Hematopoietic multipotent progenitor cell treated with erythropoietin and hydrocortisone succinate and interleukin-3 and kit ligand, for 4 days (in vitro differentiated cells): Measurements from ENCODE around the gene LRRC34.
A peak's percentile ranks its signal among the peaks of the same experiment; 100 is the strongest.

ENCODE experiments used
- DNase-seq: peaks from one replicate; pipeline ENCODE4 v3.0.0-alpha.2; 2015

LRRC34 gene

GRCh38 chr3:169812332-169813235 lies at the start of gene LRRC34, which contains the start of gene LRRIQ4:
TSS of gene LRRC34 (minus strand) at chr3:169812904. CDS start at chr3:169812548, 356 bp downstream.
TSS of gene LRRIQ4 (plus strand) at chr3:169812870. CDS start at chr3:169821922, 9,052 bp downstream.
- DNase-seq: peak; percentile 94

GRCh38 chr3:169861871-169862270 lies 49.2 kb upstream of the LRRC34 start:
- DNase-seq: no peak

DNA sequence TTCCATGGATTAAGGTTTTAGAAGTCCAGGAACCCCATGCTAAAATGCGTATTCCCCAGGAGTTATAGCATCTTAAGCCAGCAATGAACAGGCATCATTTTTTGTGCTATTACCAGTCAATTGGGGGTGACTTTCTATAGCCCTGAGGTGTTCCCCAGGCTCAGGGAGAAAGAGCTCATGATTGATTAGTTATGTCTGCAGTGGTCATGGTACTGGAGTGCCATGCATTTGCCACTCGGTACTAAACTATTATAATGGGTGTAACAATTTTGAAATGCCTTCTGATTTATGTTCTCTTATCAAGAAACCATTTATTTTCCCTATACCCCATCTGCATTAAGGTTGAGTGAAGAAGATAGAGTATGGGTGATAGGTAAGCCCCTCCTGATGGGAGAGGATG lies 45.1 kb upstream of the LRRC34 start:
- DNase-seq: no peak

- no peak for DNase-seq
Observed at GRCh38 chr3:169855514-169855913, 42.8 kb upstream of the LRRC34 start.

DNA sequence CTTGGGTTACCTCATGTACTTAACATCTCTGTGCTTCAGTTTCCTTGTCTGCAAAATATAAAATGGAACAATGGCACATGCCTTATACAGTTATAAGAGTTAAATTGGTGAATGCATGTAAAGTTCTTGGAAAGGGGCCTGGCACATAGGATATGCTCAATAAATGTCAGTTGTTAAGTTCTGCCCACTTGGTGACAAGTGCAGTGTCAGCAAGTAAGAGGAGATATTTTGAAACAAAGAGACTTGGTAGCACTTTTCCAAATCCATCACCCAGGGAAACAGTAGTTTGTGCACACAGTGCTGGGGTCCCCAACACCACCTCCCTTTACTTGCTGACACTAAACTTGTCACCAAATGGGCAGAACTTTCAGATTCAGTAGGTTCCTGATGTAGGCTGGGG lies 37.9 kb upstream of the LRRC34 start:
- no peak for DNase-seq

DNA sequence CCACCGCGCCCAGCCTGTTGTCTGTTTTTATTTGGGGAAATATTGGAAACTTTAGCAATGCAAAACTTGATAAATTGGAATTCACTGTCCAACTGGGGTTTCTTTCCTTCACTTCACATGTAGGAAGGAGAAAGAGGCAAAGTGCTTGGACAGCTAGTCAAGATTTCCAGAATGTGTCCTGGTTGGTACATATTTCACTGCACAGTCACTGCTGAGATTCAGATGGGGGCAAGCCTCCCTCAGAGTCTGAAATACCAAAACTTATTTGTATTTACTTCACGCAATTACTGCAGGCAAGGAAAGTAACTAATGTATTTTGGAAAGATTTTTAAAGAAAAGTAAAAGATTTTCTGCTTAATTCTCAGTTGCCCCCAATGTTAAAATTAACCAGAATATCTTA lies 36.0 kb upstream of the LRRC34 start:
- DNase-seq: no peak

- no peak for DNase-seq
Observed at GRCh38 chr3:169847896-169848295, 35.2 kb upstream of the LRRC34 start.

DNA sequence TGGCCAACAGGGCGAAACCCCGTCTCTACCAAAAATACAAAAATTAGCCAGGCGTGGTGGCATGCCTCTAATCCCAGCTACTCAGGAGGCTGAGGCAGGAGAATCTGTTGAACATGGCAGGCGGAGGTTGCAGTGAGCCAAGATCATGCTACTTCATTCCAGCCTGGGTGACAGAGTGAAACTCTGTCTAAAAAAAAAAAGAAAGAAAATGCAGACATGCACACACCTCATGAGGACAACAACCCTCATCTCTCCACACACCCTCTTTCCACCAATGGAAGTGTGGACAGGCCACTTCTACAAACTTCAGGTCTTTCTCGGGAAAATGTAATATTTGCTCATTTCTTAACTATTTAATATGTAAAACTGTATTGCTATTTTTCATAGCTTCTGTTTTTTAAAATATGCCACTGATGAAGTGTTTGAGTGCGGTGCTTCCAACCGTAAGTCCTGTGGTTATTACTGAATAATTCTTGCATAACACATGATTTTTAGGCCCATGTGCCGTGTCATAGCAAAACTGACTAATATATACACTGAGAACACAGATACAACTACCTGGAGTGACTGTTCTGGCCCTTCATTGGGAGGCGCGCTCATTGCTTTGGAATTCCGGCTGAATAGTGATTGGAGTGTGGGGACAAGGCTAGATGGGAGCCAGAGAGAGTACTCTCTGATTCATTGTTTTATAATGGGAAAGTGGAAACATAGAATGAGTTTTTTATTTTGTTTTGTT lies 33.9 kb upstream of the LRRC34 start:
- no peak for DNase-seq

GRCh38 chr3:169842960-169843359 lies 30.3 kb upstream of the LRRC34 start:
- no peak for DNase-seq

- no peak for DNase-seq
Observed at GRCh38 chr3:169841171-169841570, 28.5 kb upstream of the LRRC34 start.

GRCh38 chr3:169838511-169839030 lies 25.9 kb upstream of the LRRC34 start:
- no peak for DNase-seq

GRCh38 chr3:169836942-169837275 lies 24.2 kb upstream of the LRRC34 start:
- no peak for DNase-seq

DNA sequence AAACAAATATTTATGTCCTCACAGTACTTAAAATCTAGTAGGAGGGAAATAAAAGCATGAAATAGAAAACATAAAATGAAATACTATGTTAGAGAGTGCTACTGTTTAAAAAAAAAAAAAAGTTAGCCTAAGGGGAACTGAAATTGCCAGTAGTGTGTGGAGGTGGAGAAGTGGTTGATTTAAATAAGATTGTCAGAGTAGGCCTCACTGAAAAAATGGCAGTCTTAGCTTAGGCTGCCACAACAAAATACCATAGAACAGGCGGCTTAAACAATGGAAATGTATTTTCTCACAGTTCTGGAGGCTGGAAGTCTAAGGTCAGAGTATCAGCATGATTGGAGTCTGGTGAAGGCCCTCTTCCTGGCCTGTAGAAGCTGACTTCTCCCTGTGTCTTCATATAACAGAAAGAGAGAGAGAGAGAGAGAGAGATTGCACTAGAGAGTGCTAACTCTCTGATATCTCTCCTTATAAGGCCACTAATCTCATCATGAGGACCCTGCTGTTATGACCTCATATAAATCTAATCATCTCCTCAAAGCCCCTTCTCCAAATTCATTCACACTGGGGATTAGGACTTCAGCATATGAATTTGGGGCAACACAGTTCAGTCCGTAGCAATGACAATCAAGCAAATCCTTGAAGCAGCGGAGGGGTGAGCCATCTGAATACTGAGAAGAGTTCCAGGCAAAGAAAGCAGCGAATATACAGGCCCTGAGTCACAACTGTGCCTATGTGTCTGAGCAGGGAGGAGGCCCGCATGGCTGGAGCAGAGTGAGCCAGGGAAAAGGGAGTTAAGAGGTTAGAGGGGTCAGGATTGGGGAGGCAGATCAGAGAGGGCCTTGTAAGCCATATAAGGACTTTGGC lies 23.6 kb upstream of the LRRC34 start:
- no peak for DNase-seq

GRCh38 chr3:169835533-169835932 lies 22.8 kb upstream of the LRRC34 start:
- no peak for DNase-seq

DNA sequence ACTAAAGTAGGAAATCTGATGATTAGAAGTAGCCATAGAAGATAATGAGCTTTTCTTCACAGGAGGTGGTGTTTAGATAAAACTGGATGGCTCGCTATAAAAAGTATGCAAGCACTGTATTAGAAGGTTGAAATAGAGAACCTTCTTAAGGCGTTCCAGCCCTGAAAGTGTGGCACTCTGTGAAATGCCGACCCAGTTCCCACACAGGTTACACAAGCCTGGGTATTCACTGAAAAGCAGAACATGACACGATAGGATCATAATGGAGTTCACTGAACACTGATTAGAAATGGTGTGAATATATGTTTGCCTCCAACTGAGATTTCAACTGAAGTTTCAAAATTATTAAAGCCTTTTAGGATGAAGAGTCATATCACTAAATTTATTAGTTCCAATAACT lies 15.0 kb upstream of the LRRC34 start:
- DNase-seq: no peak

GRCh38 chr3:169825316-169825715 lies 12.6 kb upstream of the LRRC34 start:
- no peak for DNase-seq

GRCh38 chr3:169822983-169823382 lies 10.3 kb upstream of the LRRC34 start:
- no peak for DNase-seq

DNA sequence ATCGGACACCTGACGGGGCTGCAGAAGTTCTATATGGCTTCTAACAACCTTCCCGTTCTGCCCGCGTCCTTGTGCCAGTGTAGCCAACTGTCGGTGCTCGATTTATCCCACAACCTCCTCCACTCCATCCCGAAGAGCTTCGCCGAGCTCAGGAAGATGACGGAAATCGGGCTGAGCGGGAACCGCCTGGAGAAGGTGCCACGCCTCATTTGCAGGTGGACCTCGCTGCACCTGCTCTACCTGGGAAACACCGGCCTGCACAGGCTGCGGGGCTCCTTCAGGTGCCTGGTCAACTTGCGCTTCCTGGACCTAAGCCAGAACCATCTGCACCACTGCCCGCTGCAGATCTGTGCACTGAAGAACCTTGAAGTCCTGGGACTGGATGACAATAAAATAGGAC lies 9.8 kb upstream of the LRRC34 start:
- DNase-seq: no peak

DNA sequence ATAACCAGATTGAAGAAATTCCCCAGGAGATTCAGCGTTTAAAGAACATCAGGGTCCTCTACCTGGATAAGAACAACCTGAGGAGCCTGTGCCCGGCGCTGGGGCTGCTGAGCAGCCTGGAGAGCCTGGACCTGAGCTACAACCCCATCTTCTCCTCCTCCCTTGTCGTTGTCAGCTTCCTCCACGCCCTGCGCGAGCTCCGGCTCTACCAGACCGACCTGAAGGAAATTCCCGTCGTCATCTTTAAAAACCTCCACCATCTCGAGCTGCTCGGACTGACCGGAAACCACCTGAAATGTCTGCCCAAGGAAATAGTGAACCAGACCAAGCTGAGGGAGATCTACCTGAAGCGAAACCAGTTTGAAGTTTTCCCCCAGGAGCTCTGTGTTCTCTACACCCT lies 9.4 kb upstream of the LRRC34 start:
- no peak for DNase-seq

- no peak for DNase-seq
Observed at GRCh38 chr3:169818316-169818715, 5.6 kb upstream of the LRRC34 start.

DNA sequence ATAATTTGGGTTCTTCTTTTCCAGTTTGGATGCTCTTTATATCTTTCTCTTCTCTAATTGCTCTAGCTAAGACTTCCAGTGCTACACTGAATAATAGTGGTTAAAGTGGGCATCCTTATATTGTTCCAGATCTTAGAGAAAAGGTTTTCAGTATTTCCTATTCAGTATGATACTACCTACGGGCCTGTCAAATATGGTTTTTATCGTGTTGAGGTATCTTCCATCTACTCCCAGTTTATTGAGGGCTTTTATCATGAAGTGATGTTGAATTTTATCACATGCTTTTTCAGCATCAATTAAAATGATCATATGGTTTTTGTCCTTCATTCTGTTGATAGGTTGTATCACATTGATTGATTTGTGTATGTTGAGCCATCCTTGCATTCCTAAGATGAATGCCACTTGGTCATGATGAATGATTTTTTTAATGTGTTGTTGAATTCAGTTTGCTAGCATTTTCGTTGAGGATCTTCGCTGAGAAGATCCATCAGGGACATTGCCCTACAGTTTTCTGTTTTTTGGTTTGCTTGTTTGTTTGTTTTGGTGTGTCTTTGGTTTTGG lies 3.0 kb upstream of the LRRC34 start:
- DNase-seq: peak; percentile 8

DNA sequence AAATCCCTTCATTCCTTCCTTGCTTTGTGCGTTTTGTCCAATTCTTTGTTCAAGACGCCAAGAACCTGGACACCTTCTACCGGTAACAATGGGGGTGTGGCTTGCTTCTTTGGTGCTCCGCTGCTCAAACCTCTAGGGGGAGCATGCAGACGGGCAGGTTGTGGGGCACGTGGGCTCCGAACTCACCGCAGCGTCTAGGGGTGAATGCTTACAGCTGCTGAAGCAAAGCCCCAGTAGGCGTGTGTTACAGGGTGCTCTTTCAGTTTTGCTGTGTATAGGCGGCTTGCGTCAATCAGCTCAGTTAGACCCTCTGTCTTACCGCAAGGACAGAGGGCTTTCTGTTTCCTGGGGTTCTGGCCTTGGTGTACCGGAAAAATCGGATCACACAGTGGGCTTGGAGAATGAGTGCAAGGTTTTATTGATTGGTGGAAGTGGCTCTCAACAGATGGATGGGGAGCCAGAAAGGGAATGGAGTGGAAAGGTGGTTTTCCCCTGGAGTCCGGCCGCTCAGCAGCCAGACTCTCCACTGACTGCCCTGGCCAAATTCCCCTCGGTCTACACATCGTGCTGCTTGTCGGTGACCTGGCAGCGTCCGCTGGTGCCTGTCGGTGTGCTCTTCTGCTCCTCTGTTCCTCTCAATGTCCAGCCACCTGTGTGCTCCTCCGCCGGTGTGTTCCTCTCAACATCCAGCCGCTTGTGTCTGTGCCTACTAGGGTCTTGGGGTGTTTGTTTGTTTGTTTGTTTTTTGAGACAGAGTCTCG lies 1.2 kb upstream of the LRRC34 start:
- peak; percentile 90 for DNase-seq
